Testis (tissue), 5 donors: ENCODE measurements around the gene PAX4. TPM values are rescaled to one million over a fixed set of nuclear protein-coding genes. Genes with fewer than 3 reads are reported as not detected.

ENCODE experiments used
- DNase-seq: peaks from one replicate; pipeline ENCODE4 v3.0.0-alpha.2; 2019
- H3K27ac ChIP-seq, 2 donors: fragments of 200-600 bp; sonication (generic); one replicate each; pipeline ENCODE4 v1.5.1; 2019
- H3K27me3 ChIP-seq: fragments of 200-600 bp; sonication (generic); one replicate; pipeline ENCODE4 v1.5.1; 2019
- H3K36me3 ChIP-seq: fragments of 200-600 bp; sonication (generic); one replicate; pipeline ENCODE4 v1.5.1; 2017; ENCODE audit warnings: low read depth; ENCODE audit errors: missing control alignments
- H3K4me1 ChIP-seq: fragments of 200-600 bp; sonication (generic); one replicate; pipeline ENCODE4 v1.5.1; 2019
- H3K4me3 ChIP-seq, 2 donors: fragments of 200-600 bp; sonication (generic); one replicate each; pipeline ENCODE4 v1.5.1; 2017 to 2019
- H3K9me3 ChIP-seq: fragments of 200-600 bp; sonication (generic); one replicate; pipeline ENCODE4 v1.5.1; 2017
- POLR2A ChIP-seq: fragments of 450-650 bp; IDR thresholded peaks from one replicate; pipeline ENCODE4 v1.6.1; 2017; ENCODE audit warnings: antibody characterized with exemption, mild to moderate bottlenecking, moderate library complexity
- WGBS, 2 donors: methylation state at CpG; one replicate each; pipeline ENCODE4 v1.1.5; 2018; 5-methylcytosine and 5-hydroxymethylcytosine counted together
- intact Hi-C: fragments of 100-400 bp; cut with DNase I; formaldehyde crosslinking; loops from one replicate; pipeline ENCODE4 v1.15.1; 2023; ENCODE audit warnings: low total_unique reads
- long read RNA-seq, 2 donors: transcript quantifications; one replicate each; lab custom pipeline, GENCODE V29; 2026
- polyA plus RNA-seq: library from polyadenylated mRNA; stranded (reverse); fragments of 350-450 nt; fragmentation: Illumina TruSeq; extraction: RNeasy Lipid Tissue Mini Kit (QIAGEN cat#74804); gene quantifications from one replicate; pipeline ENCODE4 v1.2.3, GENCODE V29; 2014; ENCODE audit warnings: low read depth, low replicate concordance; ENCODE audit not compliant: insufficient read depth
- total RNA-seq, 2 donors: library from RNA; depleted of rRNA; stranded (reverse); fragments of >200 nt; gene quantifications; one replicate each; pipeline ENCODE4 v1.2.3, GENCODE V29; 2016
- TF ChIP-seq, protein P1 (sequence below), 3 experiments: fragments of 450-650 bp in 2 of 3; fragments of 200-600 bp in 1 of 3; sonication (generic) in 1 of 3; IDR thresholded peaks; one replicate each; pipeline ENCODE4 v1.5.1; 2016 to 2019; ENCODE audit warnings: antibody characterized with exemption in 3 of 3, mild to moderate bottlenecking in 2 of 3, moderate library complexity in 1 of 3

The PAX4 gene, protein sequence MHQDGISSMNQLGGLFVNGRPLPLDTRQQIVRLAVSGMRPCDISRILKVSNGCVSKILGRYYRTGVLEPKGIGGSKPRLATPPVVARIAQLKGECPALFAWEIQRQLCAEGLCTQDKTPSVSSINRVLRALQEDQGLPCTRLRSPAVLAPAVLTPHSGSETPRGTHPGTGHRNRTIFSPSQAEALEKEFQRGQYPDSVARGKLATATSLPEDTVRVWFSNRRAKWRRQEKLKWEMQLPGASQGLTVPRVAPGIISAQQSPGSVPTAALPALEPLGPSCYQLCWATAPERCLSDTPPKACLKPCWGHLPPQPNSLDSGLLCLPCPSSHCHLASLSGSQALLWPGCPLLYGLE
- total RNA-seq (under 1 TPM; 0.50 to 0.55 TPM), polyA plus RNA-seq (0.95 TPM)
- long read RNA-seq, donor 1: 0 reads
- long read RNA-seq, donor 2: 0 reads

DNA sequence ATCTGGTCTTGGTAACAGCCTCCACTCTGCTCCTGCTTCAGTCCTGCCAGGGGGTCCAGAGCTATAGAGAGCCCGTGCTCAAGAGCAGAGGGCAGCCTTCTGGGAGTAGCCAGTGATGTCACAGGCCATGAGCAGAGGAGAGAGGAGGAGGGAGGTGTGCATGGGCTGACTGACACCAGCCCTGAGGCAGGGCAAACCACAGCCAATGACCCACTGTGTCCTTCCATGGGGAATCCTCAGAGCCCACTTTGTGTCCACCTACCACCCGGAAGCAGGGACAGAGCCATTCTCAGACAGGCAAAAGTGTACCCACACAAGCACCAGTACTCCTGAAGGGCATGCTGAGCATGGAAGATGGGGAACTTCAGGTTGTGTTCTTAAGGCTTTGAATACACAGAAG is at the start of gene PAX4:
PAX4 (minus strand) TSS at position 101 of the 400 bp plus-strand sequence. CDS start 2,214 bp downstream, outside the sequence.
- no peak within 1 kb of the TSS for H3K4me3 ChIP-seq
- WGBS, 2 donors: 50 to 60% methylated on average over 2 of the region's 2 CpGs
- no peak within 1 kb of the TSS for H3K27ac ChIP-seq
- intact Hi-C loops: no loop called here
- DNase-seq: no peak
- H3K27me3 ChIP-seq: no peaks in the 10 kb centered on the region
- TF ChIP-seq, protein P1, sequence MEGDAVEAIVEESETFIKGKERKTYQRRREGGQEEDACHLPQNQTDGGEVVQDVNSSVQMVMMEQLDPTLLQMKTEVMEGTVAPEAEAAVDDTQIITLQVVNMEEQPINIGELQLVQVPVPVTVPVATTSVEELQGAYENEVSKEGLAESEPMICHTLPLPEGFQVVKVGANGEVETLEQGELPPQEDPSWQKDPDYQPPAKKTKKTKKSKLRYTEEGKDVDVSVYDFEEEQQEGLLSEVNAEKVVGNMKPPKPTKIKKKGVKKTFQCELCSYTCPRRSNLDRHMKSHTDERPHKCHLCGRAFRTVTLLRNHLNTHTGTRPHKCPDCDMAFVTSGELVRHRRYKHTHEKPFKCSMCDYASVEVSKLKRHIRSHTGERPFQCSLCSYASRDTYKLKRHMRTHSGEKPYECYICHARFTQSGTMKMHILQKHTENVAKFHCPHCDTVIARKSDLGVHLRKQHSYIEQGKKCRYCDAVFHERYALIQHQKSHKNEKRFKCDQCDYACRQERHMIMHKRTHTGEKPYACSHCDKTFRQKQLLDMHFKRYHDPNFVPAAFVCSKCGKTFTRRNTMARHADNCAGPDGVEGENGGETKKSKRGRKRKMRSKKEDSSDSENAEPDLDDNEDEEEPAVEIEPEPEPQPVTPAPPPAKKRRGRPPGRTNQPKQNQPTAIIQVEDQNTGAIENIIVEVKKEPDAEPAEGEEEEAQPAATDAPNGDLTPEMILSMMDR (IDR thresholded peaks at IDR 0.05): no peak
- no peak for TF ChIP-seq POLR2A
- no peaks in the 10 kb centered on the region for H3K9me3 ChIP-seq
- H3K36me3 ChIP-seq: no peaks in the 10 kb centered on the region
- no peaks in the 10 kb centered on the region for H3K4me1 ChIP-seq

DNA sequence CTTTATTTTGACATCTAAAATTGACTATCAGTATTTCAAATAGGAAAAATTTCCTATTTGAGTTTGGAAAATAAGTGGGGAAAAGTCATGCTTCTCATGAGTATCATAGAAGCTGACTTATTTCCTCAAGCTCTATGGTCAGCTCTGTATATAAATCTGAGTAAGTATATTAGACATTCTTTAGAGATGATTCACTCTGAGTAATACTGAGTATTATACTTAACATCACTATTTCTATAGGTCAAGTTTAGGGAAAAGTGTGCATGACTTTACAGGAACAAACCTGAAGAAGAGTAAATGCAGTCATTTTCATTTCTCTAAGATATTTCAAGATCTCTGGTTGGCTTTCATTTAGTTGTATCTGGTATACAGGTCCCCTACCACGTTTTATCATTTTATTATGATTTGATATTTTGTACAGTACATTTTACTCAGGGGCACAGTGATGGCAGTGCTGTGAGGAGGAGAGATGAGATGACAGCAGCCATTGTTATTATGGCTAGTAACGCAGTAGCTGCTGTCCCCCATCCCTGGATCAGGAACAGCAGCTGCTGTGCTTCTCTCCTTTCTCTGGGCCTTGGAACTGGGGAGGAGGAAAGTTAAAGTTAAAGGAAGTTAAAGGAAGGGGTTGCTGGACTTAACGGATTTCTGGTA is 49.2 kb upstream of the PAX4 start:
- no peak for DNase-seq

DNA sequence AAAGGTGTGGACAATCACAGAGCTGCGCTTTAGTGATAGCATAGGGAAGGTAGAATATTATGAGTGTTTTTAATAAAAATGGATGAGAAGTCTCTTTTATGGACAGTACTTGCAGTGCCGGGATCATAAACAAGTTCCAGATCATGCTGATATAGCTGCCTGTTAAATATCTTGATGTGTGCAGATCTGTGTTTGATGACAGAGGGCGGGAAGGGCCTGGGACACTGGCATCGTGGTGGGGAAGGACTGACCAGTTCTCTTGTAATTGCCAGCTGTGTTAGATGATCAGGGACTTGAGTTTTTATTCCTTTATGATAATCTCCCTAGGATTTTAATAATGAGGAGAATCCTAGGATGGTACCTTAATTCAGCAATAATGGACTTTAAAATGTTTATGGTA is 48.7 kb upstream of the PAX4 start:
- no peaks in the 10 kb centered on the region for H3K27me3 ChIP-seq
- intact Hi-C loops: no loop called here
- no peaks in the 10 kb centered on the region for H3K9me3 ChIP-seq
- TF ChIP-seq, protein P1 (IDR thresholded peaks at IDR 0.05): no peak
- no peak for TF ChIP-seq POLR2A
- H3K27ac ChIP-seq: no peak overlapping the region
- H3K36me3 ChIP-seq: no peaks in the 10 kb centered on the region
- no peaks in the 10 kb centered on the region for H3K4me1 ChIP-seq
- WGBS, 2 donors: 89 to 92% methylated on average over 4 of the region's 4 CpGs
- DNase-seq: no peak
- no peak overlapping the region for H3K4me3 ChIP-seq

More for the DNA sequence above, 49.2 kb upstream of the PAX4 start:
- 71 to 75% methylated on average over 3 of the region's 3 CpGs for WGBS, 2 donors
- no peaks in the 10 kb centered on the region for H3K9me3 ChIP-seq
- H3K36me3 ChIP-seq: no peaks in the 10 kb centered on the region
- H3K27me3 ChIP-seq: no peaks in the 10 kb centered on the region
- no peak overlapping the region for H3K4me3 ChIP-seq
- no peaks in the 10 kb centered on the region for H3K4me1 ChIP-seq
- no peak overlapping the region for H3K27ac ChIP-seq
- no peak for TF ChIP-seq POLR2A
- TF ChIP-seq, protein P1 (IDR thresholded peaks at IDR 0.05): no peak
- intact Hi-C loops: no loop called here

DNA sequence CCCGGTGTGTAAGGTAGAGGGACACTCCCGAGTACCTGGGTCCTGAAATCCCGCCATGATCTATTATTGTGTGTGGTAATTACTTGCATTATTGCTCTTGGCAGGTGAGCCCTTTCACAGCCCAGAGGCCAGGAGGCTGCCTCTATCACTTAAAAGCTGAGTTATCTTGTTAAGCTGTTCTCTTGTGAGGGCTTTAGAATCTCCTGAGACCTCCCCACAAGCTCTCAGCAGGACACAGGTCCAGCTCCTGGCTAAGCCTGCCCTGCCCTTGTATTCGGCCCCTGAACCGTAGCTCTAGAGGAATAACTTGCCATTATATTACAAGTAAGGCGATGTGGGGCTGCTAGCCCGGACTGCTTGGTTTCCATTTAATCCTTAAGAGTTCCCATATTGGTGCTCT is 48.0 kb upstream of the PAX4 start:
- Histone ChIP-seq H3K27me3 (no peaks in the 10 kb centered on the region), H3K4me1 (no peaks in the 10 kb centered on the region), H3K4me3 (no peak overlapping the region), H3K9me3 (no peaks in the 10 kb centered on the region), H3K27ac (no peak overlapping the region), H3K36me3 (no peaks in the 10 kb centered on the region)
- WGBS, 2 donors: 59 to 64% methylated on average over 7 of the region's 7 CpGs
- TF ChIP-seq POLR2A: no peak
- TF ChIP-seq, protein P1 (IDR thresholded peaks at IDR 0.05): no peak
- intact Hi-C loops: no loop called here
- no peak for DNase-seq
